ENCODE results near the gene IL11. TPM values are rescaled to one million over a fixed set of nuclear protein-coding genes. Genes with fewer than 3 reads are reported as not detected.

IL11 gene
- total RNA-seq, 1 experiment from 2014 or later, result 3.9 TPM

DNA sequence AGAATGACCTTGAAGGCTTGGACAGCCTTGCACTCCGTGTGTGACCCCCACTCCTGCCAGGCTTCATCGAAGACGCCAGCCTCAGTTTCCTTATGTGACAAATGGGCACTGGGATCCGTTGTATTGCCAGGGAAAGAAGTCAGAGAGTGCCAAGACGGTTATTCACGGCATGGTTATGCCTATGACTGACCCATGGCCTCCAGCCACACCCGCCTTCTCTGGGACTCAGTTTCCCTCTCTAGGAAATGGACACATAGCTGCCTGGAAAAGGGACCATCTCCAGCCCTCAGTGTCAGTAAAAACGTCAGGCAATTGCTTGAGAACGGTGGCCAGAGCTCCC, 38.2 kb upstream of the IL11 start:
- Histone ChIP-seq H4K91ac (ENCODE audit: insufficient read length, low read depth, low read length) (peak overlapping the region; percentile 87), H3K23me2 (ENCODE audit: insufficient read length, low read depth, low read length, poor library complexity, severe bottlenecking) (peaks cover 6% of the 10 kb centered on the region), H2AK5ac (ENCODE audit: insufficient read length, low read length) (peak overlapping the region; percentile 26), H3K18ac (ENCODE audit: insufficient read length, low read depth, low read length) (peak overlapping the region; percentile 94), H3K4me1 (ENCODE audit: insufficient read depth, low read length) (no peaks in the 10 kb centered on the region; the same call in 1 of the 2 replicates), H3T11ph (ENCODE audit: low read length) (peak overlapping the region; percentile 77), H3K4ac (ENCODE audit: low read depth, low read length) (peak overlapping the region; percentile 54; the same call in 1 of the 2 replicates), H3K14ac (ENCODE audit: insufficient read depth, low read length) (peak overlapping the region; percentile 83; the same call in 1 of the 2 replicates), H3K79me1 (ENCODE audit: insufficient read depth, low read depth, low read length, poor library complexity, severe bottlenecking) (peaks cover 7% of the 10 kb centered on the region), H3K23ac (ENCODE audit: insufficient read length, low read depth, low read length) (no peak overlapping the region), H2BK20ac (ENCODE audit: low read depth, low read length, poor library complexity, severe bottlenecking) (no peak overlapping the region), H2BK12ac (ENCODE audit: insufficient read length, low read depth, low read length) (peak overlapping the region; percentile 65), H2AFZ (ENCODE audit: low read length) (no peak overlapping the region), H2BK15ac (ENCODE audit: low read depth, low read length) (no peak overlapping the region), H4K8ac (replicated peaks; ENCODE audit: insufficient read length, low read depth, low read length) (no peak overlapping the region), H3K9me3 (ENCODE audit: control insufficient read depth, low read depth, low read length) (no peaks in the 10 kb centered on the region), H2BK120ac (ENCODE audit: low read depth, low read length, poor library complexity, severe bottlenecking) (no peak overlapping the region), H3K27me3 (ENCODE audit: insufficient read depth, low read length) (no peaks in the 10 kb centered on the region), H3K27ac (ENCODE audit: insufficient read length, low read depth, low read length) (peak overlapping the region; percentile 66), H3K9ac (ENCODE audit: extremely low read depth, insufficient read length, low read length) (no peak overlapping the region), H3K79me2 (ENCODE audit: insufficient read depth, low read length) (peaks cover 14% of the 10 kb centered on the region; the same call in 1 of the 2 replicates), H2BK5ac (ENCODE audit: insufficient read length, low read length) (peak overlapping the region; percentile 27), H3K4me2 (ENCODE audit: insufficient read depth, insufficient read length, low read length) (peak overlapping the region; percentile 10), H3K56ac (ENCODE audit: insufficient read length, low read depth, low read length) (no peak overlapping the region), H4K5ac (ENCODE audit: insufficient read length, low read depth, low read length) (peak overlapping the region; percentile 96), H4K20me1 (ENCODE audit: control insufficient read depth, insufficient read depth, insufficient read length) (no peaks in the 10 kb centered on the region)
- no CpG with 5 or more reads among the region's 9 CpGs for WGBS (ENCODE audit: extremely low coverage, insufficient read length, low lambda C conversion rate)
- peak overlapping the region; percentile 95 to 99 (median 97) for H3K27ac Mint-ChIP-seq
- peaks cover 20 to 21% of the 10 kb centered on the region in 2 experiments for H3K9me3 Mint-ChIP-seq
- H3K4me3 Mint-ChIP-seq, result peak overlapping the region; percentile 88 to 90
- H3K36me3 Mint-ChIP-seq (ENCODE audit: insufficient read depth in 1 of 3, low read depth in 3 of 3), result peaks cover 33 to 39% (median 38%) of the 10 kb centered on the region in 3 experiments
- peaks cover 18 to 27% of the 10 kb centered on the region in 2 experiments for H3K4me1 Mint-ChIP-seq
- DNase-seq, result no peak
- H3K27me3 Mint-ChIP-seq (ENCODE audit: low read depth), result peaks cover 26% of the 10 kb centered on the region
- no peak for TF ChIP-seq CTCF (conservative IDR thresholded peaks at IDR 0.05)

Data from H9 (cell line).